ENCODE results near the gene ZMYM4. TPM values are rescaled to one million over a fixed set of nuclear protein-coding genes. Genes with fewer than 3 reads are reported as not detected.

Gene ZMYM4
- total RNA-seq, 6 donors from 2014 or later, result 17.6 to 47.1 (median 38.3) TPM

GRCh38 chr1:35434703-35435102 is 166.2 kb downstream of the ZMYM4 start:
- H3K27ac ChIP-seq, result no peak overlapping the region
- no peak overlapping the region for H3K4me3 ChIP-seq
- no peaks in the 10 kb centered on the region for H3K4me1 ChIP-seq
- no peak for TF ChIP-seq POLR2AphosphoS5 (IDR thresholded peaks at IDR 0.05)
- TF ChIP-seq, protein P1, sequence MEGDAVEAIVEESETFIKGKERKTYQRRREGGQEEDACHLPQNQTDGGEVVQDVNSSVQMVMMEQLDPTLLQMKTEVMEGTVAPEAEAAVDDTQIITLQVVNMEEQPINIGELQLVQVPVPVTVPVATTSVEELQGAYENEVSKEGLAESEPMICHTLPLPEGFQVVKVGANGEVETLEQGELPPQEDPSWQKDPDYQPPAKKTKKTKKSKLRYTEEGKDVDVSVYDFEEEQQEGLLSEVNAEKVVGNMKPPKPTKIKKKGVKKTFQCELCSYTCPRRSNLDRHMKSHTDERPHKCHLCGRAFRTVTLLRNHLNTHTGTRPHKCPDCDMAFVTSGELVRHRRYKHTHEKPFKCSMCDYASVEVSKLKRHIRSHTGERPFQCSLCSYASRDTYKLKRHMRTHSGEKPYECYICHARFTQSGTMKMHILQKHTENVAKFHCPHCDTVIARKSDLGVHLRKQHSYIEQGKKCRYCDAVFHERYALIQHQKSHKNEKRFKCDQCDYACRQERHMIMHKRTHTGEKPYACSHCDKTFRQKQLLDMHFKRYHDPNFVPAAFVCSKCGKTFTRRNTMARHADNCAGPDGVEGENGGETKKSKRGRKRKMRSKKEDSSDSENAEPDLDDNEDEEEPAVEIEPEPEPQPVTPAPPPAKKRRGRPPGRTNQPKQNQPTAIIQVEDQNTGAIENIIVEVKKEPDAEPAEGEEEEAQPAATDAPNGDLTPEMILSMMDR (IDR thresholded peaks at IDR 0.05), result no peak
- no peak for TF ChIP-seq POLR2A (IDR thresholded peaks at IDR 0.05)
- no peak for TF ChIP-seq EP300 (IDR thresholded peaks at IDR 0.05)
- peaks cover 10 to 78% (median 56%) of the 10 kb centered on the region in 4 donors for H3K36me3 ChIP-seq
- no peak for ATAC-seq (ENCODE audit: low FRiP score in 2 of 2)
- no peaks in the 10 kb centered on the region for H3K27me3 ChIP-seq
- H3K9me3 ChIP-seq, result no peaks in the 10 kb centered on the region
- 94 to 100% methylated on average over 2 to 10 of the region's 12 CpGs for WGBS, 2 donors
- DNase-seq, result no peak

- Histone ChIP-seq H3K4me3 (no peak overlapping the region), H3K27ac (no peak overlapping the region), H3K9me3 (no peaks in the 10 kb centered on the region), H3K36me3 (peaks cover 14 to 91% (median 69%) of the 10 kb centered on the region in 4 donors), H3K4me1 (no peaks in the 10 kb centered on the region), H3K27me3 (no peaks in the 10 kb centered on the region)
- TF ChIP-seq, protein P1 (IDR thresholded peaks at IDR 0.05), result no peak
- TF ChIP-seq EP300 (IDR thresholded peaks at IDR 0.05) (no peak), POLR2A (IDR thresholded peaks at IDR 0.05) (no peak), POLR2AphosphoS5 (IDR thresholded peaks at IDR 0.05) (no peak)
- DNase-seq, result no peak
- 97 to 100% methylated on average over 2 to 10 of the region's 10 CpGs for WGBS, 2 donors
- no peak for ATAC-seq (ENCODE audit: low FRiP score in 2 of 2)
Observed at GRCh38 chr1:35436078-35436477, 167.6 kb downstream of the ZMYM4 start.

DNA sequence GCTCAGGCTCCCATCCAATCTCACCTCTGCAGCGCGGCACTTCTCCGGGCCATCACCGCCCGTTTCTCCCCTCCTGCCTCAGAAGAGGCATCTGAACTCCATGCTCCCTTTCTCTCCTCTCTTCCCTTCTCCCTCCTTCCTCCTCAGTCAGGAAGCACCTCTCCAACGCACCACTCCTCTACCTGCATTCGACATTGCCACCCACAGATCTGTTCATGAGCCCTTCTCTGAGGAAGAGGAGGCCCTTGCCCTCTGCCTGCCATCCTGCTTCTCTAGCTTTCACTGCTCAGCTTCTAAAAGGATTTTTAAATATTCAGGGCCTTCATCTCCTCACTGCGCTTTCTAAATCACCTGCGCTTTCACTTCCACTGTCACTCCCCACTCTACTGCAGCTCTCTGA is 168.7 kb downstream of the ZMYM4 start:
- H3K4me3 ChIP-seq, result no peak overlapping the region
- no peaks in the 10 kb centered on the region for H3K9me3 ChIP-seq
- no peak overlapping the region for H3K27ac ChIP-seq
- no peak for TF ChIP-seq EP300 (IDR thresholded peaks at IDR 0.05)
- no peak for TF ChIP-seq POLR2A (IDR thresholded peaks at IDR 0.05)
- TF ChIP-seq, protein P1 (IDR thresholded peaks at IDR 0.05), result no peak
- no peak for TF ChIP-seq POLR2AphosphoS5 (IDR thresholded peaks at IDR 0.05)
- 95 to 100% methylated on average over 9 of the region's 9 CpGs for WGBS, 2 donors
- no peak for DNase-seq
- H3K36me3 ChIP-seq, result peaks cover 17 to 96% (median 77%) of the 10 kb centered on the region in 4 donors
- H3K27me3 ChIP-seq, result no peaks in the 10 kb centered on the region
- H3K4me1 ChIP-seq, result no peaks in the 10 kb centered on the region
- ATAC-seq (ENCODE audit: low FRiP score in 2 of 2), result no peak

DNA sequence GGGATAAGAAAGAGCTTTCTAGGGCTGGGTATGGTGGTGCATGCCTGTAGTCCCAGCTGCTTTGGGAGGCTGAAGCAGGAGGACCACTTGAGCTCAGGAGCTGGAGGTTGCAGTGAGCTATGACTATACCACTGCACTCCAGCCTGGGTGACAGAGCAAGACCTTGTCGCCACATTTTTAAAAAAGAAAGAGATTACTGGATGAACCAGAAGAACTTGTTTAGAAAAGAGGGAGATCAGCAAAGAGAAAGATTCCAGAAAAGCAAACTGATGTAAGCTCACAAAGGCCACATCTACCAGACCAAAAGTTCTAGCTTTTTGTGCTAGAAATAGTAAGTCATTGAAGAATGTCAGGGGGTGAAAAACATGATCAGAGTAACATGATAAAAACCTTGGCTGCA is 171.1 kb downstream of the ZMYM4 start:
- DNase-seq (no peak), ATAC-seq (ENCODE audit: low FRiP score in 2 of 2) (no peak)
- peaks cover 0 to 3% (median 0%) of the 10 kb centered on the region in 4 donors for H3K4me1 ChIP-seq
- 83 to 85% methylated on average over 1 of the region's 1 CpG for WGBS, 2 donors
- TF ChIP-seq, protein P1 (IDR thresholded peaks at IDR 0.05), result no peak
- no peak for TF ChIP-seq POLR2A (IDR thresholded peaks at IDR 0.05)
- no peak for TF ChIP-seq EP300 (IDR thresholded peaks at IDR 0.05)
- no peak for TF ChIP-seq POLR2AphosphoS5 (IDR thresholded peaks at IDR 0.05)
- no peak overlapping the region for H3K27ac ChIP-seq
- peaks cover 21 to 96% (median 86%) of the 10 kb centered on the region in 4 donors for H3K36me3 ChIP-seq
- H3K9me3 ChIP-seq, result no peaks in the 10 kb centered on the region
- no peak overlapping the region for H3K4me3 ChIP-seq
- H3K27me3 ChIP-seq, result no peaks in the 10 kb centered on the region

DNA sequence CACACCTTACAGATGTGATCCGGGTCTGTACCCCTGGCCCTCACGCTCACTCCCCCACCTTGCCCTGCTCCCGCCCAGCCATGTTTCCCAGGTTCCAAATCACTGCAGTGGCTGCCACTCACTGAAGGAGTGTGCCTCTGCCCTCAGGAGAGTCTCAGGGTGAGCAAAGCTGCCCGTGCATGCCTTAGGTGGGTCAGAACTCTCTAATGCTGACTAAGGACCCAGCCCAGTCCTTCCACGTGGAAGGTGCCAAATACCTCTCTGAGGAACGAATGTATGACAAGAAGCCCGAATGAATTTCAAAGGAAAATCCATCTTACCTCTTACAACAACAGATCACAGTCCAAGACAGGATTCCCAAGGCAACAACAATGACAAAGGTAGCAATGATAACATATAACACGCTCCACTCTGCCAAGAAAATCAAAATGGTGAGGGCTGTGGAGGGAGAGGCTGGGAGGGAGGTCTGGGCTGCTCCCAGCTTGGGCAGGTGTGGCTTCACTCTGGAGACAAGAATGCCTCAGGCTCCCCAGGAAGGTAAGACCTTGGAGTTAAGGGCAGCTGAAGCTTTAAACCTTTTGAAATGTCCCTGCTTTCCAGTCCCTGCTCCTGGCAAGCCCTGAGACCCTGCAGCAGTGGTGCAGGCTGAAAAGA is 173.5 kb downstream of the ZMYM4 start:
- TF ChIP-seq POLR2A (IDR thresholded peaks at IDR 0.05), result no peak
- TF ChIP-seq, protein P1 (IDR thresholded peaks at IDR 0.05), result no peak
- no peak for TF ChIP-seq EP300 (IDR thresholded peaks at IDR 0.05)
- no peak for TF ChIP-seq POLR2AphosphoS5 (IDR thresholded peaks at IDR 0.05)
- no peak for ATAC-seq (ENCODE audit: low FRiP score in 2 of 2)

More for the DNA sequence above, 173.5 kb downstream of the ZMYM4 start:
- H3K27ac ChIP-seq, result no peak overlapping the region
- no peak overlapping the region for H3K4me3 ChIP-seq
- peaks cover 11 to 93% (median 74%) of the 10 kb centered on the region in 4 donors for H3K36me3 ChIP-seq
- no peaks in the 10 kb centered on the region for H3K9me3 ChIP-seq
- 89 to 92% methylated on average over 8 of the region's 8 CpGs for WGBS, 2 donors
- H3K4me1 ChIP-seq, result peaks cover 0 to 3% (median 0%) of the 10 kb centered on the region in 4 donors
- no peak for DNase-seq
- no peaks in the 10 kb centered on the region for H3K27me3 ChIP-seq

Measured in upper lobe of left lung (tissue), 6 donors.